H9 (cell line): Measurements from ENCODE around the gene QRICH2. TPM values are rescaled to one million over a fixed set of nuclear protein-coding genes. Genes with fewer than 3 reads are reported as not detected.

Experiments
- DNase-seq: peaks from one replicate; pipeline ENCODE4 v3.0.0-alpha.2; 2017
- H2AFZ ChIP-seq: one replicate; pipeline ENCODE4 v1.6.1; 2013; ENCODE audit warnings: mild to moderate bottlenecking, low read length, control low read depth, moderate library complexity
- H2AK5ac ChIP-seq: 2 replicates; pipeline ENCODE4 v1.6.1; 2013; ENCODE audit warnings: low read length, control low read depth, mixed read lengths; ENCODE audit not compliant: insufficient read length
- H2BK120ac ChIP-seq: one replicate; pipeline ENCODE4 v1.6.1; 2013; ENCODE audit warnings: low read depth, mild to moderate bottlenecking, low read length, control low read depth, inconsistent platforms; ENCODE audit not compliant: poor library complexity, severe bottlenecking
- H2BK12ac ChIP-seq: 2 replicates; pipeline ENCODE4 v1.6.1; 2013; ENCODE audit warnings: low read length, control low read depth, mixed read lengths, low read depth; ENCODE audit not compliant: insufficient read length
- H2BK15ac ChIP-seq: 2 replicates; pipeline ENCODE4 v1.6.1; 2013; ENCODE audit warnings: low read depth, low read length, control low read depth
- H2BK20ac ChIP-seq: one replicate; pipeline ENCODE4 v1.6.1; 2013; ENCODE audit warnings: low read depth, mild to moderate bottlenecking, low read length, control low read depth, inconsistent platforms; ENCODE audit not compliant: poor library complexity, severe bottlenecking
- H2BK5ac ChIP-seq: 2 replicates; pipeline ENCODE4 v1.6.1; 2013; ENCODE audit warnings: low read length, control low read depth, mixed read lengths; ENCODE audit not compliant: insufficient read length
- H3K14ac ChIP-seq: 2 replicates; pipeline ENCODE4 v1.6.1; 2013; ENCODE audit warnings: low read length, control low read depth; ENCODE audit not compliant: insufficient read depth
- H3K18ac ChIP-seq: 2 replicates; pipeline ENCODE4 v1.6.1; 2013; ENCODE audit warnings: low read depth, mild to moderate bottlenecking, mixed read lengths, low read length, control low read depth; ENCODE audit not compliant: insufficient read length
- H3K23ac ChIP-seq: 2 replicates; pipeline ENCODE4 v1.6.1; 2013; ENCODE audit warnings: low read length, control low read depth, mixed read lengths, low read depth; ENCODE audit not compliant: insufficient read length
- H3K23me2 ChIP-seq: 2 replicates; pipeline ENCODE4 v1.6.1; 2013; ENCODE audit warnings: low read depth, mild to moderate bottlenecking, mixed read lengths, low read length, control low read depth; ENCODE audit not compliant: insufficient read length, poor library complexity, severe bottlenecking
- H3K27ac ChIP-seq: 2 replicates; pipeline ENCODE4 v1.5.1; 2013; ENCODE audit warnings: low read length, control low read depth, mixed read lengths, low read depth; ENCODE audit not compliant: insufficient read length
- H3K27me3 ChIP-seq: 2 replicates; pipeline ENCODE4 v1.6.1; 2013; ENCODE audit warnings: low read length, control low read depth, inconsistent platforms; ENCODE audit not compliant: insufficient read depth
- H3K4ac ChIP-seq: 2 replicates; pipeline ENCODE4 v1.6.1; 2013; ENCODE audit warnings: low read depth, mild to moderate bottlenecking, control low read depth, inconsistent platforms, low read length, moderate library complexity
- H3K4me1 ChIP-seq: 2 replicates; pipeline ENCODE4 v1.6.1; 2013; ENCODE audit warnings: low read length, control low read depth, inconsistent platforms; ENCODE audit not compliant: insufficient read depth
- H3K4me2 ChIP-seq: 2 replicates; pipeline ENCODE4 v1.6.1; 2013; ENCODE audit warnings: low read length, control low read depth, mixed read lengths; ENCODE audit not compliant: insufficient read length, insufficient read depth
- H3K56ac ChIP-seq: 2 replicates; pipeline ENCODE4 v1.6.1; 2013; ENCODE audit warnings: low read depth, mild to moderate bottlenecking, mixed read lengths, low read length, control low read depth; ENCODE audit not compliant: insufficient read length
- H3K79me1 ChIP-seq: 2 replicates; pipeline ENCODE4 v1.6.1; 2013; ENCODE audit warnings: low read depth, mild to moderate bottlenecking, moderate library complexity, low read length, control low read depth, inconsistent platforms; ENCODE audit not compliant: insufficient read depth, poor library complexity, severe bottlenecking
- H3K79me2 ChIP-seq: 2 replicates; pipeline ENCODE4 v1.6.1; 2013; ENCODE audit warnings: low read length, control low read depth, inconsistent platforms; ENCODE audit not compliant: insufficient read depth
- H3K9ac ChIP-seq: 2 replicates; pipeline ENCODE4 v1.6.1; 2013; ENCODE audit warnings: low read length, control low read depth, mixed read lengths; ENCODE audit not compliant: insufficient read length; ENCODE audit errors: extremely low read depth
- H3K9me3 ChIP-seq: one replicate; pipeline ENCODE4 v1.6.1; 2013; ENCODE audit warnings: low read depth, low read length, inconsistent platforms; ENCODE audit not compliant: control insufficient read depth
- H3T11ph ChIP-seq: one replicate; pipeline ENCODE4 v1.6.1; 2013; ENCODE audit warnings: mild to moderate bottlenecking, low read length, control low read depth, inconsistent platforms
- H4K20me1 ChIP-seq: one replicate; pipeline ENCODE4 v1.6.1; 2013; ENCODE audit not compliant: control insufficient read depth, insufficient read length, insufficient read depth
- H4K5ac ChIP-seq: 2 replicates; pipeline ENCODE4 v1.6.1; 2013; ENCODE audit warnings: low read depth, mild to moderate bottlenecking, mixed read lengths, low read length, control low read depth; ENCODE audit not compliant: insufficient read length
- H4K8ac ChIP-seq: replicated peaks from 2 replicates; pipeline ENCODE4 v1.6.1; 2013; ENCODE audit warnings: low read length, control low read depth, mixed read lengths, low read depth; ENCODE audit not compliant: insufficient read length
- H4K91ac ChIP-seq: 2 replicates; pipeline ENCODE4 v1.6.1; 2013; ENCODE audit warnings: low read depth, mild to moderate bottlenecking, moderate library complexity, mixed read lengths, low read length, control low read depth; ENCODE audit not compliant: insufficient read length
- H3K27ac Mint-ChIP-seq, 3 experiments: 2 replicates in 2 of 3; 3 replicates in 1 of 3; pipeline ENCODE4 v1.8.0; 2020 to 2021; ENCODE audit warnings: mixed read lengths in 3 of 3, mild to moderate bottlenecking in 1 of 3, moderate library complexity in 1 of 3
- H3K27me3 Mint-ChIP-seq: 2 replicates; pipeline ENCODE4 v1.8.0; 2021; ENCODE audit warnings: low read depth, mild to moderate bottlenecking, moderate library complexity, mixed read lengths
- H3K36me3 Mint-ChIP-seq, 3 experiments: 2 replicates in 2 of 3; 3 replicates in 1 of 3; pipeline ENCODE4 v1.8.0; 2020 to 2021; ENCODE audit warnings: low read depth in 3 of 3, mixed read lengths in 3 of 3; ENCODE audit not compliant: insufficient read depth in 1 of 3
- H3K4me1 Mint-ChIP-seq, 2 experiments: 2 replicates each; pipeline ENCODE4 v1.8.0; 2020; ENCODE audit warnings: mixed read lengths in 2 of 2
- H3K4me3 Mint-ChIP-seq, 2 experiments: 2 replicates in 1 of 2; 3 replicates in 1 of 2; pipeline ENCODE4 v1.8.0; 2020 to 2021; ENCODE audit warnings: mild to moderate bottlenecking in 2 of 2, mixed read lengths in 2 of 2, moderate library complexity in 1 of 2
- H3K9me3 Mint-ChIP-seq, 2 experiments: 2 replicates in 1 of 2; 3 replicates in 1 of 2; pipeline ENCODE4 v1.8.0; 2020; ENCODE audit warnings: mild to moderate bottlenecking in 2 of 2, mixed read lengths in 2 of 2, moderate library complexity in 1 of 2
- CTCF ChIP-seq: fragments of 200-600 bp; sonication (generic); conservative IDR thresholded peaks from 3 replicates; pipeline ENCODE4 v1.8.0; 2021; ENCODE audit warnings: antibody characterized with exemption, mild to moderate bottlenecking
- WGBS: extraction: QIAGEN DNeasy Blood & Tissue Kit; methylation state at CpG from one replicate; pipeline ENCODE4 v1.1.7; 2013; ENCODE audit warnings: missing lambda C conversion rate, low lambda C conversion rate, mixed read lengths; ENCODE audit not compliant: insufficient read length; ENCODE audit errors: extremely low coverage; 5-methylcytosine and 5-hydroxymethylcytosine counted together
- total RNA-seq: library from RNA; stranded (reverse); gene quantifications from 2 replicates; pipeline ENCODE4 v1.2.1, GENCODE V29; 2021

QRICH2 gene
- total RNA-seq, 1 experiment from 2014 or later, result 3.2 TPM

- Histone ChIP-seq H3K56ac (no peak overlapping the region), H4K20me1 (no peaks in the 10 kb centered on the region), H2AK5ac (no peak overlapping the region), H2BK12ac (no peak overlapping the region), H2BK20ac (no peak overlapping the region), H2AFZ (no peak overlapping the region), H4K91ac (no peak overlapping the region), H4K5ac (no peak overlapping the region), H4K8ac (no peak overlapping the region), H3T11ph (no peak overlapping the region), H3K18ac (peak overlapping the region; percentile 27), H3K4me2 (no peak overlapping the region), H3K27me3 (no peaks in the 10 kb centered on the region), H3K14ac (peak overlapping the region; percentile 48; the same call in 1 of the 2 replicates), H3K9ac (no peak overlapping the region), H3K4me1 (no peaks in the 10 kb centered on the region; the same call in 1 of the 2 replicates), H3K27ac (no peak overlapping the region), H3K4ac (no peak overlapping the region), H2BK5ac (no peak overlapping the region), H3K23me2 (no peaks in the 10 kb centered on the region), H2BK120ac (no peak overlapping the region), H3K23ac (no peak overlapping the region), H2BK15ac (no peak overlapping the region), H3K79me2 (no peaks in the 10 kb centered on the region), H3K9me3 (no peaks in the 10 kb centered on the region), H3K79me1 (no peaks in the 10 kb centered on the region)
- Mint-ChIP-seq H3K27ac (peak overlapping the region in 2 of 3 experiments; percentile 63 to 72; a peak in 2 of 7 replicates), H3K9me3 (no peaks in the 10 kb centered on the region), H3K4me1 (peaks cover 27 to 49% of the 10 kb centered on the region in 2 experiments), H3K36me3 (peaks cover under 1 to 14% (median 9%) of the 10 kb centered on the region in 3 experiments; a peak in 5 of 7 replicates), H3K4me3 (peak overlapping the region in 1 of 2 experiments; percentile 17; a peak in 1 of 5 replicates), H3K27me3 (peaks cover 1% of the 10 kb centered on the region; the same call in 1 of the 2 replicates)
- no peak for TF ChIP-seq CTCF
- DNase-seq, result no peak
- WGBS, result no CpG with 5 or more reads among the region's 19 CpGs
Measured at GRCh38 chr17:76272541-76273444, 35.3 kb downstream of the QRICH2 start.
